Prostate gland (tissue), 2 donors: Measurements from ENCODE around the gene HDAC4. TPM values are rescaled to one million over a fixed set of nuclear protein-coding genes. Genes with fewer than 3 reads are reported as not detected.

Experiments used
- DNase-seq: peaks from one replicate; pipeline ENCODE4 v3.0.0-alpha.2; 2019; ENCODE audit warnings: low spot score
- H3K27ac ChIP-seq, 2 donors: fragments of 200-600 bp; sonication (generic); 2 replicates each; pipeline ENCODE4 v1.5.1; 2017 to 2019
- H3K27me3 ChIP-seq: fragments of 200-600 bp; sonication (generic); replicated peaks from 2 replicates; pipeline ENCODE4 v1.5.1; 2019; ENCODE audit not compliant: insufficient read depth
- H3K36me3 ChIP-seq, 2 donors: fragments of 200-600 bp; sonication (generic); 1 replicate in 1 of 2; 2 replicates in 1 of 2; pipeline versions ENCODE4 v1.5.1 to v1.8.1; 2017 to 2019
- H3K4me1 ChIP-seq: fragments of 200-600 bp; sonication (generic); replicated peaks from 2 replicates; pipeline ENCODE4 v1.5.1; 2019
- H3K4me3 ChIP-seq, 2 donors: fragments of 200-600 bp; sonication (generic); 2 replicates each; pipeline ENCODE4 v1.5.1; 2017 to 2019
- H3K9me3 ChIP-seq: fragments of 200-600 bp; sonication (generic); 2 replicates; pipeline ENCODE4 v1.5.1; 2017
- POLR2A ChIP-seq: fragments of 450-650 bp; IDR thresholded peaks from one replicate; pipeline ENCODE4 v1.6.1; 2016; ENCODE audit warnings: antibody characterized with exemption, mild to moderate bottlenecking
- POLR2AphosphoS5 ChIP-seq: sonication (generic); formaldehyde crosslinking; IDR thresholded peaks from one replicate; pipeline ENCODE4 v1.6.1; 2017; ENCODE audit warnings: antibody characterized with exemption
- WGBS: methylation state at CpG from one replicate; pipeline ENCODE4 v1.1.5; 2018; 5-methylcytosine and 5-hydroxymethylcytosine counted together
- intact Hi-C: fragments of 100-400 bp; cut with DNase I; formaldehyde crosslinking; loops from one replicate; pipeline ENCODE4 v1.14.2; 2022
- total RNA-seq, 2 donors: library from RNA; depleted of rRNA; stranded (reverse); fragments of >200 nt; gene quantifications; one replicate each; pipeline ENCODE4 v1.1.0, GENCODE V29; 2016
- TF ChIP-seq, protein P1 (sequence below), 4 experiments: fragments of 200-600 bp in 2 of 4; fragments of 450-650 bp in 2 of 4; sonication (generic) in 2 of 4; IDR thresholded peaks; 1 replicate in 3 of 4; 2 replicates in 1 of 4; pipeline ENCODE4 v1.5.1; 2016 to 2019; ENCODE audit warnings: antibody characterized with exemption in 4 of 4, mild to moderate bottlenecking in 2 of 4, moderate library complexity in 2 of 4

HDAC4 gene
- total RNA-seq, 2 donors from 2014 or later: 41.8 to 44.2 TPM

DNA sequence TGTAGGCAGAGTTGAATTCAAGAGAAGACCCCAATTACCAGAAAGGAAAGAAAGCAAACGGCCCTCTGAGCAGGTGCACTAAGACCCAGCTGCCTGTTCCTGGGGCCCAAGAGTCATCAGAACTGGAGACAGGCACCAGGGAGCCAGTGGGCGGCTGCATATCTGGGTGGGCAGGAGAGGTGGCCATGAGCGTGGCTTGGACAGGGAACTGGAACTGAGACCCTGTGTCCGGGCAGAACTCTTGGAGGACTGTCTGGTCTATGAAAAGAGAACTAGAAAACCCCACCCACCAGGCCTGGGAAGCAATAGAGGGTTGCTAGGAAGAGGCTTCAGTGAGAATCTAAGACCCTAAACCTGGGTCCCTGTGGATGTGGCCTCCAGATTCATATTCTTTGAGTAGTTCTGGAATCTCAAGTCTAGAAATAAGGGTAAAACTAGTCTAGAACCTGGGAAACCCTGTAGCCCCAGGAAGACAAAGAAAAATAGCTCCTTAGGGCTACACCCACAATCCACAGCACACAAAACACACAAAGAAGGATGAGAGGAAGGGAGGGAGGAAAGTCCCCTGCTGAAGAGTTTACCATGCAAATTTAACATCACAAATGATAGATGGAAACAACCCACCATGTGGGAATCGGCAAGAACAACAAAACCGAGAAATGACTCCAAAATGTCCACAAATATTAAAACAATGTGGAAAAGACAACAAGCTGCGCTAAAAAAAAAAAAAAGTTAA is 147.0 kb downstream of the HDAC4 start:
- H3K4me1 ChIP-seq: no peaks in the 10 kb centered on the region
- no peaks in the 10 kb centered on the region for H3K27me3 ChIP-seq
- no peak overlapping the region for H3K4me3 ChIP-seq
- H3K9me3 ChIP-seq: no peaks in the 10 kb centered on the region
- DNase-seq: no peak
- H3K27ac ChIP-seq: no peak overlapping the region
- no peaks in the 10 kb centered on the region for H3K36me3 ChIP-seq
- TF ChIP-seq, protein P1, sequence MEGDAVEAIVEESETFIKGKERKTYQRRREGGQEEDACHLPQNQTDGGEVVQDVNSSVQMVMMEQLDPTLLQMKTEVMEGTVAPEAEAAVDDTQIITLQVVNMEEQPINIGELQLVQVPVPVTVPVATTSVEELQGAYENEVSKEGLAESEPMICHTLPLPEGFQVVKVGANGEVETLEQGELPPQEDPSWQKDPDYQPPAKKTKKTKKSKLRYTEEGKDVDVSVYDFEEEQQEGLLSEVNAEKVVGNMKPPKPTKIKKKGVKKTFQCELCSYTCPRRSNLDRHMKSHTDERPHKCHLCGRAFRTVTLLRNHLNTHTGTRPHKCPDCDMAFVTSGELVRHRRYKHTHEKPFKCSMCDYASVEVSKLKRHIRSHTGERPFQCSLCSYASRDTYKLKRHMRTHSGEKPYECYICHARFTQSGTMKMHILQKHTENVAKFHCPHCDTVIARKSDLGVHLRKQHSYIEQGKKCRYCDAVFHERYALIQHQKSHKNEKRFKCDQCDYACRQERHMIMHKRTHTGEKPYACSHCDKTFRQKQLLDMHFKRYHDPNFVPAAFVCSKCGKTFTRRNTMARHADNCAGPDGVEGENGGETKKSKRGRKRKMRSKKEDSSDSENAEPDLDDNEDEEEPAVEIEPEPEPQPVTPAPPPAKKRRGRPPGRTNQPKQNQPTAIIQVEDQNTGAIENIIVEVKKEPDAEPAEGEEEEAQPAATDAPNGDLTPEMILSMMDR (IDR thresholded peaks at IDR 0.05): no peak
- no peak for TF ChIP-seq POLR2AphosphoS5
- no peak for TF ChIP-seq POLR2A
- intact Hi-C loops: no loop called here
- WGBS: 88% methylated on average over 7 of the region's 7 CpGs

DNA sequence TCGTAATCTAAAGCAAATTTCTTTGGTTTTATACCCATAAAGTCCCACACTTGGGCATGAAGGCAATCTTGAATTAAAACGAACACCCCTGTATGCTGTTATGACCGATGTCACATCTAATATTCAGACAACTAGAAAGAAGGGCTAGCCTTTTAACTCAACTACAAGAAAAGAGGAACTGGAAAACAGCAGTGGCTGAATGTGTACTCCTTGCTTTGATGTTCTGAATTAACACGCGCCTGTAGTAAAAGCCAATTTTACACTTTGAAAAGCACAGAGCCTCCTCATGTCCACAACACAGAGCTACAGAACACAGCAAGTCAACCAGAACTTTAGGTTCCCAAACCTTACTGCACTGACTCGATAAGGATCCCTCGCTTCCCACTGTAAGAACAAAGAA is 147.6 kb downstream of the HDAC4 start:
- H3K27ac ChIP-seq: no peak overlapping the region
- no peak overlapping the region for H3K4me3 ChIP-seq
- H3K9me3 ChIP-seq: no peaks in the 10 kb centered on the region
- DNase-seq: no peak
- intact Hi-C loops: no loop called here
- H3K27me3 ChIP-seq: no peaks in the 10 kb centered on the region
- WGBS: 87% methylated on average over 7 of the region's 7 CpGs
- no peaks in the 10 kb centered on the region for H3K4me1 ChIP-seq
- TF ChIP-seq POLR2AphosphoS5: no peak
- TF ChIP-seq POLR2A: no peak
- TF ChIP-seq, protein P1 (IDR thresholded peaks at IDR 0.05): no peak
- H3K36me3 ChIP-seq: no peaks in the 10 kb centered on the region

DNA sequence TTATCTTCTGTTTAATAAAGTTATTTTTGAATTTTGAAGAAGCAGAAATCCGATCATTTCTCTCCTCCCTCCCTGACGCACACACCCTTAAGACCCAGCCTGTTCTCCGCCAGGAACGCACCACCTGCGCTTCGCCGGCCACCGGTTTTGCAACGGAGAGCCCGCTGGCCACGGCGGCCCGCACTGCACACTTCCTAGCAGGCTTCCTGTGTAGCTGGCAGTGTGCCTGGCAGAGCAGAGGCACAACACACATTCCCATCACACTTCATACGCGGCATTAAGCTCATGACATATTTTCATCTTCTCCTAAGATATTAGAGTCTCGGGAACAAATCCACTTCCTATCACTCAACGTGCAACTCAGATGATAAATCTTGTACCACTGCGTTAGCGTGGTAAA is 148.0 kb downstream of the HDAC4 start:
- Histone ChIP-seq H3K4me1 (no peaks in the 10 kb centered on the region), H3K36me3 (no peaks in the 10 kb centered on the region), H3K4me3 (no peak overlapping the region), H3K27me3 (no peaks in the 10 kb centered on the region), H3K27ac (no peak overlapping the region), H3K9me3 (no peaks in the 10 kb centered on the region)
- TF ChIP-seq, protein P1 (IDR thresholded peaks at IDR 0.05): no peak
- TF ChIP-seq POLR2A: no peak
- TF ChIP-seq POLR2AphosphoS5: no peak
- intact Hi-C loops: no loop called here
- no peak for DNase-seq
- 86% methylated on average over 19 of the region's 19 CpGs for WGBS

DNA sequence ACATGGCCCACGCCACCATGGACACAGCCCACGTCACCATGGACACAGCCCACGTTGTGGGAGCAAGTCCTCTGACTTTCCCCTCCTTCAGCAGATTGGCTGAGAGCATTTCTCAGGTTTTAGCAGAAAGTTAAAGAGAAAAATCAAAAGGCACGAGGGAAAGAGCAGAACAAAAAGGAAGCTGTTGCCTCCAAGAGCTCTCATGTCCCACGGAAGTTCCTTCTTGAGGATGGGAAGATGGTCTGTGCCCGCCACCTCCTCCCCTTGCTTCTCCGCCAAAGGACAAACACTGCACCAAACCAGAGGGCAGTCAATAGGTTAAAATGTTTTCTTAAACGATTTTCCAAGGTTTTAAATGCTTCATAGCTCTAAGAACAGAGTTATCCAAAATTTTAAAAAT is 148.4 kb downstream of the HDAC4 start:
- TF ChIP-seq POLR2AphosphoS5: no peak
- TF ChIP-seq, protein P1 (IDR thresholded peaks at IDR 0.05): no peak
- TF ChIP-seq POLR2A: no peak
- DNase-seq: no peak
- intact Hi-C loops: no loop called here
- 81% methylated on average over 8 of the region's 8 CpGs for WGBS
- Histone ChIP-seq H3K27me3 (no peaks in the 10 kb centered on the region), H3K9me3 (no peaks in the 10 kb centered on the region), H3K4me3 (no peak overlapping the region), H3K27ac (no peak overlapping the region), H3K36me3 (no peaks in the 10 kb centered on the region), H3K4me1 (no peaks in the 10 kb centered on the region)

DNA sequence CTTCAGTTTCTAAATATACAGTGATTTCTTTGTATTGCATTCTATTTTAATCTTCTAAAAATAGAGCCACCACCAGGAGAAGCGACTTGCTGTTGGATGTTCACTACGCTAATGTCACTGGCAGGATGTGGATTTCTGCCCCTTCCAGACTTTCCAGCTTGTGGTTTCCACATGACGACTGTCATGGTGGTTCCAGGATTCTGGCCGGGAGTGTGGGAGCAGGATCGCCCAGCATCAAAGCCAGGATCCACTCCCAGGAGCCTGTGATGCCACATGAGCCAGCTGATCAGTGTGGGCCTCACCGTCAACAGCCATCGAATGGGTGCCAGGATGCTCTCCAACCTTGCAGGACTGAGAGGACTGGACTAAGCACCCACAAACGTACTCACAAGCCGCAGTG is 148.8 kb downstream of the HDAC4 start:
- Histone ChIP-seq H3K36me3 (no peaks in the 10 kb centered on the region), H3K4me3 (no peak overlapping the region), H3K27me3 (no peaks in the 10 kb centered on the region), H3K4me1 (no peaks in the 10 kb centered on the region), H3K27ac (no peak overlapping the region), H3K9me3 (no peaks in the 10 kb centered on the region)
- intact Hi-C loops: no loop called here
- WGBS: 86% methylated on average over 9 of the region's 9 CpGs
- DNase-seq: no peak
- TF ChIP-seq POLR2A: no peak
- no peak for TF ChIP-seq POLR2AphosphoS5
- TF ChIP-seq, protein P1 (IDR thresholded peaks at IDR 0.05): no peak
